ENCODE data around the gene TNRC6C.
"Not testable (repeated sequence)": the region's sequence is repeated elsewhere in the genome, so short reads cannot be mapped to it uniquely, and the experiment has no call there.

Gene TNRC6C

DNA sequence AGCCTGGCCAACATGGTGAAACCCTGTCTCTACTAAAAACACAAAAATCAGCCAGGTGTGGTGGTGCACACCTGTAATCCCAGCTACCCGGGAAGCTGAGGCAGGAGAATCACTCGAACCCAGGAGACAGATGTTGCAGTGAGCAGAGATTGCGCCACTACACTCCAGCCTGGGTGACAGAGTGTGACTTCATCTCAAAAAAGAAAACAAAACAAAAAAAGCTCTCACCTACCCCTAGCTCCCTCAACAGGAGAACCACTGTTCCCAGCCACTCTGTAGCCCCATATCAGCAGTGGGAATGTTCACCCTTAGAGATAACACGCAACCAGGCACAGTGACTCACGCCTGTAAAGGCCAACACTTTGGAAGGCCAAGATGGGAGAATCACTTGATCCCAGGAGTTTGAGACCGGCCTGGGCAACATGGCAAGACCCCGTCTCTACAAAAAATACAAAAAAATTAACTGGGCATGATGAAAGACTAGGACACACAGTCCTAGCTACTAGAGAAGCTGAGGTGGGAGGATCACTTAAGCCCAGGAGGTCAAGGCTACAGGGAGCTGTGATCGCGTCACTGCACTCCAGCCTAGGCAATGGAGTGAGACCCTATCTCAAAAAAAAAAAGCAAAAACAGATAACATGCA, 177.5 kb downstream of the TNRC6C start:
- Histone ChIP-seq H3K9ac (ENCODE audit: low read depth, low read length) (no peak overlapping the region), H3K4me1 (ENCODE audit: insufficient read depth, low read length) (no peaks in the 10 kb centered on the region; the same call in 1 of the 2 replicates), H3K4me3 (ENCODE audit: low read length) (no peak overlapping the region), H3K9me3 (ENCODE audit: insufficient read depth, low read depth, low read length) (no peaks in the 10 kb centered on the region), H3K27ac (ENCODE audit: low read depth, low read length) (no peak overlapping the region), H3K27me3 (ENCODE audit: insufficient read depth, low read length) (peaks cover 31% of the 10 kb centered on the region), H3K36me3 (ENCODE audit: insufficient read depth, low read length) (no peaks in the 10 kb centered on the region)
- 94% methylated on average over 8 of the region's 9 CpGs for WGBS

DNA sequence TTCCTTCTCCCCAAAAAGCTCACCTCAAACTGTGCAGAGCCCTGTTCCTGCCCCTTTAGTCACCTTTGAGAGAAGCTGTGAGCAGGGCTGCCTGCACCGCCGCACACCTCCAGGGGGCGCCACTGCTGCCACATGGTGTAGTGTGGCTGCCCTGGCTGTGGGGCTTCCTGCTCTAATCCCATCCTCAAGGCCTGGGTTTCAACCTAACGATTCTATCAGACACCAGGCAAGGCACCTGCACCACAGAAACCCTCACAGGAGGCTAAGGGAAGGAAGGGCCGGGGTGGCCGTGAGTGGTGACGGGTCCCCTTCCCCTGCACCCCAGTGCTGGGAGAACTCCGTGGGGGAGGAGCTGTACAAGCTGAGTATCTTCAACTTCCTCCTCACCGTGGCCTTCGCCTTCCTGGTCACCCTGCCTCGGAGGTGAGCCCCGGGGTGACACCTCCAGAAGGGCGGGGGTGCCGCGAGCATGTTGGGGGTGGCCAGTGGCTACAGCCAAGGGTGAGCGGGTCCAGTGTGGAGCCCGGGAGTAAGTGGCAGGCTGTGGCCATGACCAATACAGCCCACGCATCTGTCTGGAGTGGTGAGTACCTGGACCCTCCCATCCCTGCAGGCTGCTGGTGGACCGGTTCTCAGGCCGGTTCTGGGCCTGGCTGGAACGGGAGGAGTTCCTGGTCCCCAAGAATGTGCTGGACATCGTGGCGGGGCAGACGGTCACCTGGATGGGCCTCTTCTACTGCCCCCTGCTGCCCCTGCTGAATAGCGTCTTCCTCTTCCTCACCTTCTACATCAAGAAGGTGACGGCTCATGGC, 179.1 kb downstream of the TNRC6C start:
- Histone ChIP-seq H3K4me3 (ENCODE audit: low read length) (no peak overlapping the region), H3K27me3 (ENCODE audit: insufficient read depth, low read length) (peaks cover 15% of the 10 kb centered on the region), H3K9me3 (ENCODE audit: insufficient read depth, low read depth, low read length) (no peaks in the 10 kb centered on the region), H3K9ac (ENCODE audit: low read depth, low read length) (no peak overlapping the region), H3K4me1 (ENCODE audit: insufficient read depth, low read length) (no peaks in the 10 kb centered on the region; the same call in 1 of the 2 replicates), H3K27ac (ENCODE audit: low read depth, low read length) (no peak overlapping the region), H3K36me3 (ENCODE audit: insufficient read depth, low read length) (no peaks in the 10 kb centered on the region)
- WGBS = 79% methylated on average over 25 of the region's 26 CpGs

DNA sequence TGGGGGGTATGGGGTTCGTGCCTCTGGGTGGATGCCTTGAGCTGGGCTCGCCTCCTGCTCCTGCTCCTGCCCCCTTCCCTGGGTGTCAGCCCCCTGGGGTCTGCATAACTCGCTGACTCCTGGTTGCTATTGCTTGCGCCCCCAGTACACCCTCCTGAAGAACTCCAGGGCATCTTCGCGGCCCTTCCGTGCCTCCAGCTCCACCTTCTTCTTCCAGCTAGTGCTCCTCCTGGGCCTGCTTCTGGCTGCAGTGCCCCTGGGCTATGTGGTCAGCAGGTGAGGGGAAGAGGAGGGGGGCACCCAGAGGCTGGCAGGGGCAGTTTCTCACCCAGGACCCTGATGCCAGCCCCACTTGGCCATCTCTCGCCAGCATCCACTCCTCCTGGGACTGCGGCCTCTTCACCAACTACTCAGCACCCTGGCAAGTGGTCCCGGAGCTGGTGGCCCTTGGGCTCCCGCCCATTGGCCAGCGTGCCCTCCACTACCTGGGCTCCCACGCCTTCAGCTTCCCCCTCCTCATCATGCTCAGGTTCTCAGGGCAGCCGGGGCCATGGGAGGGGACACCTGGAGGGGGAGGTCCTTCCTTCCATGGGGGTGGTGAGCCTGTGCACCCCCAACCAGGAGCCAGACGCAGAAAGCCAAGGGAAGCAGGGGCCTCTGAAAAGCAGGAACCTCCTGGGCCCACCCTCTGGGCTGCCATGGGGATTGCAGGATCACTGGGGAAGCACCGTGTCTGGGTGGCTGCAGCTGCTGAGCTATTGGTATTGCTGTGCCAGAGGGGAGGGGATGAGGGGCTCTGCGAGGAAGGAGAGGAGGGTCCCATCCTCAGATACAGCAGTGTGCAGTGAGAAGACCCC, 179.9 kb downstream of the TNRC6C start:
- WGBS = 83% methylated on average over 16 of the region's 17 CpGs
- Histone ChIP-seq H3K36me3 (ENCODE audit: insufficient read depth, low read length) (no peaks in the 10 kb centered on the region), H3K9me3 (ENCODE audit: insufficient read depth, low read depth, low read length) (no peaks in the 10 kb centered on the region), H3K9ac (ENCODE audit: low read depth, low read length) (no peak overlapping the region), H3K4me3 (ENCODE audit: low read length) (no peak overlapping the region), H3K27ac (ENCODE audit: low read depth, low read length) (no peak overlapping the region), H3K27me3 (ENCODE audit: insufficient read depth, low read length) (peaks cover 6% of the 10 kb centered on the region), H3K4me1 (ENCODE audit: insufficient read depth, low read length) (no peaks in the 10 kb centered on the region)

DNA sequence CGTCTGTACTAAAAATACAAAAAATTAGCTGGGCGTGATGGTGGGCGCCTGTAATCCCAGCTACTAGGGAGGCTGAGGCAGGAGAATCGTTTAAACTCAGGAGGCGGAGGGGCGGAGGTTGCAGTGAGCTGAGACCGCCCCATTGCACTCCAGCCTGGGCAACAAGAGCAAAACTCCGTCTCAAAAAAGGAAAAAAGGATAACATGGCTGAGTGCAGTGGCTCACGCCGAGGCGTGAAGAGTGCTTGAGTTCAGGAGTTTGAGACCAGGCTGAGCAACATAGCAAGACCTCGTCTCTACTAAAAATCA, 181.3 kb downstream of the TNRC6C start:
- H3K4me3 ChIP-seq (ENCODE audit: low read length); H3K4me1 ChIP-seq (ENCODE audit: insufficient read depth, low read length); H3K36me3 ChIP-seq (ENCODE audit: insufficient read depth, low read length); H3K27me3 ChIP-seq (ENCODE audit: insufficient read depth, low read length); H3K9ac ChIP-seq (ENCODE audit: low read depth, low read length); H3K9me3 ChIP-seq (ENCODE audit: insufficient read depth, low read depth, low read length); H3K27ac ChIP-seq (ENCODE audit: low read depth, low read length): not testable (repeated sequence)
- WGBS = 91% methylated on average over 12 of the region's 12 CpGs

DNA sequence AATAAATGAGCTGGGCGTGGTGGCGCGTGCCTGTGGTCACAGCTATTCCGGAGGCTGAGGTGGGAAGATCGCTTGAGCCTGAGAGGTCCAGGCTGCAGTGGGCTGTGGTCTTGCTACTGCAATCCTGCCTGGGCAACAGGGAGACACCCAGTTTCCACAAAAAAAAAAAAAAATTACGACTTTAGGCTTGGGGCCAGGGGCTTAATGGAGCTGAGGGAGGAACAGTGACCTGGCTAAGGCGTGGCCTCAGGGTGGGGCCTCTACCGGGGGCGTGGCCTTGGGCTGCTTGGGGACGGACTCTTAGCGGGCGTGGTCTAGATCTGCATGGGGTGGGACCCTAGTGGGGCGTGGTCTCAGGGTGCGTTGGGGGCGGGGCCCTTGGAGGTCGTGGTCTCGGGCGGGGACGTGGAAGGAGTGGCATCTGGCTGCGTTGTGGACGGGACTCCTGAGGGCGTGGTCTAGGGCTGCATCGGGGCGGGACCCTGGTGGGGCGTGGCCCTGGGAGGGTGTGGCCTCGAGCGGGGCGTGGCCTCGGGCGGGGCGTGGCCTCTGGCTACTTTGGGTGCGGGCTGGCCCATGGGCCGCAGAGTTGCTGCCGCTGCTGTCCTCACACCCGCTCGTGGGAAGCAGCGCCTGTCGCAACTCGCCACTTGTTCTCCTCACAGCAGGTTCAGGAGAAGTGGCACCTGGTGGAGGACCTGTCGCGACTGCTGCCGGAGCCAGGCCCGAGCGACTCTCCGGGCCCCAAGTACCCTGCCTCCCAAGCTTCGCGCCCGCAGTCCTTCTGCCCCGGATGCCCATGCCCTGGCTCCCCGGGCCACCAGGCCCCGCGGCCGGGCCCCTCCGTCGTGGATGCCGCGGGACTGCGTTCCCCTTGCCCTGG, 181.9 kb downstream of the TNRC6C start:
- Histone ChIP-seq H3K27ac (ENCODE audit: low read depth, low read length) (no peak overlapping the region), H3K36me3 (ENCODE audit: insufficient read depth, low read length) (no peaks in the 10 kb centered on the region), H3K9ac (ENCODE audit: low read depth, low read length) (no peak overlapping the region), H3K4me3 (ENCODE audit: low read length) (peak overlapping the region; percentile 34), H3K4me1 (ENCODE audit: insufficient read depth, low read length) (no peaks in the 10 kb centered on the region), H3K27me3 (ENCODE audit: insufficient read depth, low read length) (no peaks in the 10 kb centered on the region), H3K9me3 (ENCODE audit: insufficient read depth, low read depth, low read length) (no peaks in the 10 kb centered on the region)
- 39% methylated on average over 58 of the region's 58 CpGs for WGBS

DNA sequence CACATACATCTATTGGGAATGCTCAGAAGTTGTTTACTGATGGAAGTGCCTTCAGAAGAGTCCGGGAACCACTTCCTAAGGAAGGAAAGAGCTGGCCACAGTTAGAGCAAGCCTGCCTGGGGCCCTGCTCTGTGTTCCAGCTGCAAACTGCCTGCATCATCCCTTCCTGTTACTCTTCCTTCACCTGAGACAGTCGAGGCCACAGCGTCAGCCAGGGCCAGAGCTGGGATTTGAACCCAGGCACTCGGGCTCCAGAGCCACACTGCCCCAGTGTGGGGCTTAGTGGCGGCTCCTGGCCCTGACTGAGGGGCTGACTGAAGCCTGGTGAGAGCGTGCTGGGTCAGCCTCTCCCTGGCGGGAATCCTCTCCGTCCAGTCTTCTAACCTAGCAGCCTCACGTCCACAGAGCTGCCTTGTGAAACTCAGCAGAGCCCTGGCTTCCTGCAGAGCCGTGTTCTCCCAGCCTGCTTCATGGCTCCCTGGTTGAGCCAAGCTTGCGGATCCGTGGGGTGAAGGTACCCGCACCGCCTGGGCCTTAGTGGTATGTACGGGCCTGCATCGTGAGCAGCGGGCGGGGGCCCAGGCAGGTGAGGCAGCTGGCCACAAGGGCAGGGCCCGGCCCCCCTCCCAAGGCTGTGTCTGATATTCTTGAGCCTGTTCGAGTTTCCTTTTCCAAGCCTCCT, 183.1 kb downstream of the TNRC6C start:
- no peaks in the 10 kb centered on the region for H3K4me1 ChIP-seq (ENCODE audit: insufficient read depth, low read length)
- H3K9me3 ChIP-seq (ENCODE audit: insufficient read depth, low read depth, low read length) = no peaks in the 10 kb centered on the region
- H3K4me3 ChIP-seq (ENCODE audit: low read length) = no peak overlapping the region
- H3K27ac ChIP-seq (ENCODE audit: low read depth, low read length) = no peak overlapping the region
- no peaks in the 10 kb centered on the region for H3K36me3 ChIP-seq (ENCODE audit: insufficient read depth, low read length)
- no peaks in the 10 kb centered on the region for H3K27me3 ChIP-seq (ENCODE audit: insufficient read depth, low read length)
- 91% methylated on average over 20 of the region's 20 CpGs for WGBS
- no peak overlapping the region for H3K9ac ChIP-seq (ENCODE audit: low read depth, low read length)

DNA sequence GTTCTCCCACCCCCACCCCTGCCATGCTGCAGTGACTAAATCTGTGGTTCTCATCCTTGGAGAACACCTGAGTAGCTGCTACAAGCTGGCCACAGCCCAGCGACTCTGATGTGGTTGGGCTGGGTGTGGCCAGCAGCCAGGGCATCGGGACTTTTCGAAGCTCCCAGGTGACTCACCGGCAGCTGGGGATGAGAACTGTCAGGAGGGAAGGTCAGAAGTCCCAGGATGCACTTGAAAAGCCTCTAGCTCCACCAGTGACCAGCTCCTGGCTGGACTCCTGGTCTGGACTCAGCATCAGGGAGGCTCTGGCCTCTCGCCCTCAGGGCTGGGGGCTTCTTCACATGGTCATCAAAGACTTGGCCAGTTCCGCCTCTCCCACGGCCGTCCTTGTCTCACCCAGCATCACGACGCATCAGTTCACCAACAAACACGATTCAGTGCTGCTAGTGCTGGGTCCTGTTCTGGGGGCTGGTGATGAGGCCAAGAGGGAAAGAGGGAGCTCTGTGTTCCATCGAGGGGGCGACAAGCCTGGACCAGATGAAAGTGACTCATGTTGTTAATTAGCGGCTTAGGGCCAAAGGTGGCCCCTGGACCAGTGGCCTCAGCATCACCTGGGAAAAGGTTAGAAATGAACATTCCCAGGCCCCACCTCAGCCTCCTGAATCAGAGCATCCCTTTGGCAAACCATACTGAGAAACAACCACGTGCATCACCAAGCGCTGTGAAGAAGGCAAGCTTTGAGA, 183.8 kb downstream of the TNRC6C start:
- H3K4me3 ChIP-seq (ENCODE audit: low read length) = no peak overlapping the region
- H3K4me1 ChIP-seq (ENCODE audit: insufficient read depth, low read length) = no peaks in the 10 kb centered on the region
- H3K27me3 ChIP-seq (ENCODE audit: insufficient read depth, low read length) = no peaks in the 10 kb centered on the region
- WGBS = 86% methylated on average over 16 of the region's 16 CpGs
- no peak overlapping the region for H3K27ac ChIP-seq (ENCODE audit: low read depth, low read length)
- H3K9ac ChIP-seq (ENCODE audit: low read depth, low read length) = no peak overlapping the region
- H3K9me3 ChIP-seq (ENCODE audit: insufficient read depth, low read depth, low read length) = no peaks in the 10 kb centered on the region
- H3K36me3 ChIP-seq (ENCODE audit: insufficient read depth, low read length) = no peaks in the 10 kb centered on the region

DNA sequence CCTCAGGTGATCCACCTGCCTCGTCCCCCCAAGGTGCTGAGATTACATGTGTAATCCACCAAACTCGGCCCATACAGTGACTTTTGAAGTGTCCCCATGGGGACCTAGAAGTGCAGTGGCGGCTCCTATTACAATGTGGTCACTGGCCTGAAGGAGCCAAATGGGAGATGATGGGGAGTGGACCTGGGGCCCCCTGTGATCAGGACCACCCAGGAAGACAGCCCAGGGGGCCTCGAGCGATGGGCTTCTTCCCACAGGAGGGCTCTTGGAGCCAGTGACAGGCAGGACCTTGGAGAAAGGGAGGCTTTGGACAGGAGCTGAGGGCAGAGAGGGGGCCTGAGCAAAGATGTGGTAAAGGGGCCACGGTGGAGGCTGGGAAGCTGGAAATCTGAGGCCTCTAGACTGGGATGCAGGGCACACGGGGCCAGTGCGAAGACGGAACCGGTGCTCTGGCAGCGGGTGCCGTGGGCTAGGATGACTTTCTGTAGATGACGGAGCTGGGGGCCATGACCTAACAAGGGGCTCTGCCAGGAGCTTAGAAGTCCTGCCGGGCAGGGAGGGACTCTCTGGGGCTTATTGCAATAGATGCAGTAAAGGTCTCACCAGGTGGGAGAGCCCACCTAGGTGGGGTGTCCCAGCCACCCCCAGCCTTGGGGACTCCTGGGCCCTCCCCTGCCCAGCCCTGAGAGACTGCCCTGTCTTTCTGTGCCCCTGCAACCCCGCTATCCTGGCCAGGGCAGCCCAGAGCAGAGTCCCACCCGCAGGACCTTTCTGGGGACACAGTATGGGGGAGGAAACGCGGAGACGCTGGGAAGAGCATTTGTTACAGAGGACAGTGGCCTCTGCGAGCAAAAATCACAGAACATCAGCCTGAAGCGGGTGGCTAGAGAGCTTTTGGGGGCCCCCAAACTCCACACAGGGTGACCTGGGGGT, 185.0 kb downstream of the TNRC6C start:
- Histone ChIP-seq H3K4me3 (ENCODE audit: low read length) (no peak overlapping the region), H3K36me3 (ENCODE audit: insufficient read depth, low read length) (no peaks in the 10 kb centered on the region), H3K9ac (ENCODE audit: low read depth, low read length) (no peak overlapping the region), H3K27ac (ENCODE audit: low read depth, low read length) (no peak overlapping the region), H3K9me3 (ENCODE audit: insufficient read depth, low read depth, low read length) (no peaks in the 10 kb centered on the region), H3K27me3 (ENCODE audit: insufficient read depth, low read length) (no peaks in the 10 kb centered on the region), H3K4me1 (ENCODE audit: insufficient read depth, low read length) (no peaks in the 10 kb centered on the region)
- 93% methylated on average over 21 of the region's 21 CpGs for WGBS

DNA sequence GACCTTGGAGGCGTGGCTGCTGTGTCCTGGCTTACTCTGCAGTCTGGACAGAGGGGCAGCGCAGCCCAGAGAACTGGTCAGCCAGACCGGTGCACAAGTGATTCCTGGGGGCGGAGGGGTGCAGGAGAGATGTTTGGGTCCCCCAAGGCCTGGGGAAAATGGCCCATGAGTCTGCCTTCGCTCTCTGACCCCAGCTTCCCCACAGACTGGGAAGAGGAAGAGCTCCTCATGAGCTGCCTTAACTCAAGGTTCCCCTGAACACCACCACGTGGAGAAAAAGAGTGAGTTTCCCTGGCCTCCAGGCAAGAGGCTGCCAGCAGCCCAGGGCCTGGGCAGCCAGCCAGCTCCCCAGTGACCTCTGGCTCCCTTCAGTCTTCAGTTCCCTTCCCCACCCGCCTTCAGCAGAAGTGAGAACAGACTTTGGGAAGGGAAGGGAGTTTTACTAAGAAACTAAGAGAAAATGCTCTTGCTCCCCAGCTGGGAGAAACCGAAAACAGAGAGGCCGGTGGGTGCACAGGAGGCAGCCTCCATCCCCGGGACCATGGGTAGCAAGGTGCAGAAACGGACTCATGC, 185.7 kb downstream of the TNRC6C start:
- no peaks in the 10 kb centered on the region for H3K9me3 ChIP-seq (ENCODE audit: insufficient read depth, low read depth, low read length)
- 91% methylated on average over 11 of the region's 11 CpGs for WGBS
- no peaks in the 10 kb centered on the region for H3K36me3 ChIP-seq (ENCODE audit: insufficient read depth, low read length)
- no peak overlapping the region for H3K9ac ChIP-seq (ENCODE audit: low read depth, low read length)
- no peaks in the 10 kb centered on the region for H3K27me3 ChIP-seq (ENCODE audit: insufficient read depth, low read length)
- no peak overlapping the region for H3K4me3 ChIP-seq (ENCODE audit: low read length)
- H3K4me1 ChIP-seq (ENCODE audit: insufficient read depth, low read length) = no peaks in the 10 kb centered on the region
- H3K27ac ChIP-seq (ENCODE audit: low read depth, low read length) = no peak overlapping the region

All from HUES64 (cell line).